Stimulated activated naive B cell treated with anti-CD40 and anti-IgM and Interleukin-4, amounts not matched to agents 10 μg/mL and 1 μg/mL and 100 μg/mL, for 72 hours (primary cell): ENCODE results near the gene ELF4.
"Not testable (repeated sequence)": the region's sequence is repeated elsewhere in the genome, so short reads cannot be mapped to it uniquely, and the experiment has no call there.

ENCODE experiments used
- ATAC-seq, 2 donors: fragments of 150-1000 bp; cut with Tn5 transposase; replicated peaks; 2 replicates each; pipeline ENCODE4 v1.10.0; 2021; ENCODE audit warnings: moderate library complexity in 1 of 2
- DNase-seq: peaks from one replicate; pipeline ENCODE4 v3.0.0; 2021
- H3K27ac Mint-ChIP-seq: one replicate; pipeline ENCODE4 v1.8.0; 2022; ENCODE audit warnings: mild to moderate bottlenecking, mixed read lengths
- H3K27me3 Mint-ChIP-seq, 2 donors: one replicate each; pipeline ENCODE4 v1.8.0; 2022; ENCODE audit warnings: mixed read lengths in 2 of 2
- H3K36me3 Mint-ChIP-seq, 2 donors: one replicate each; pipeline ENCODE4 v1.8.0; 2022; ENCODE audit warnings: mixed read lengths in 2 of 2, mild to moderate bottlenecking in 1 of 2
- H3K4me1 Mint-ChIP-seq, 2 donors: one replicate each; pipeline ENCODE4 v1.8.0; 2022; ENCODE audit warnings: mixed read lengths in 2 of 2, mild to moderate bottlenecking in 1 of 2
- H3K4me3 Mint-ChIP-seq, 2 donors: one replicate each; pipeline ENCODE4 v1.8.0; 2022; ENCODE audit warnings: mild to moderate bottlenecking in 2 of 2, mixed read lengths in 2 of 2, moderate library complexity in 1 of 2
- H3K9me3 Mint-ChIP-seq, 2 donors: one replicate each; pipeline ENCODE4 v1.8.0; 2022; ENCODE audit warnings: mixed read lengths in 2 of 2, mild to moderate bottlenecking in 1 of 2

ELF4 gene

GRCh38 chrX:130120746-130121504 is 10.6 kb upstream of the ELF4 start:
- Mint-ChIP-seq H3K9me3 (no peaks in the 10 kb centered on the region), H3K4me1 (peaks cover 15 to 27% of the 10 kb centered on the region in 2 donors), H3K27ac (peak overlapping the region; percentile 94), H3K4me3 (peak overlapping the region; percentile 74 to 84), H3K36me3 (peaks cover 2 to 14% of the 10 kb centered on the region in 2 donors), H3K27me3 (peaks cover 0 to 10% of the 10 kb centered on the region in 2 donors)
- peak; percentile 49 for DNase-seq
- peak; percentile 80 to 81 for ATAC-seq

- DNase-seq = peak; percentile 33
Observed at GRCh38 chrX:130120321-130120731, 10.0 kb upstream of the ELF4 start.

GRCh38 chrX:130119312-130119898 is 9.1 kb upstream of the ELF4 start:
- ATAC-seq (no peak), DNase-seq (no peak)
- H3K9me3 Mint-ChIP-seq = no peaks in the 10 kb centered on the region
- H3K4me1 Mint-ChIP-seq = peaks cover 19 to 38% of the 10 kb centered on the region in 2 donors
- peaks cover 2 to 9% of the 10 kb centered on the region in 2 donors for H3K36me3 Mint-ChIP-seq
- no peak overlapping the region for H3K27ac Mint-ChIP-seq
- peaks cover 0 to 10% of the 10 kb centered on the region in 2 donors for H3K27me3 Mint-ChIP-seq
- no peak overlapping the region for H3K4me3 Mint-ChIP-seq

More at GRCh38 chrX:130120321-130120731, 10.0 kb upstream of the ELF4 start:
- H3K4me1 Mint-ChIP-seq = peaks cover 15 to 29% of the 10 kb centered on the region in 2 donors
- H3K27me3 Mint-ChIP-seq = peaks cover 0 to 10% of the 10 kb centered on the region in 2 donors
- H3K36me3 Mint-ChIP-seq = peaks cover 2 to 14% of the 10 kb centered on the region in 2 donors
- ATAC-seq = peak; percentile 59 to 65
- peak overlapping the region; percentile 74 to 84 for H3K4me3 Mint-ChIP-seq
- no peaks in the 10 kb centered on the region for H3K9me3 Mint-ChIP-seq
- peak overlapping the region; percentile 94 for H3K27ac Mint-ChIP-seq

DNA sequence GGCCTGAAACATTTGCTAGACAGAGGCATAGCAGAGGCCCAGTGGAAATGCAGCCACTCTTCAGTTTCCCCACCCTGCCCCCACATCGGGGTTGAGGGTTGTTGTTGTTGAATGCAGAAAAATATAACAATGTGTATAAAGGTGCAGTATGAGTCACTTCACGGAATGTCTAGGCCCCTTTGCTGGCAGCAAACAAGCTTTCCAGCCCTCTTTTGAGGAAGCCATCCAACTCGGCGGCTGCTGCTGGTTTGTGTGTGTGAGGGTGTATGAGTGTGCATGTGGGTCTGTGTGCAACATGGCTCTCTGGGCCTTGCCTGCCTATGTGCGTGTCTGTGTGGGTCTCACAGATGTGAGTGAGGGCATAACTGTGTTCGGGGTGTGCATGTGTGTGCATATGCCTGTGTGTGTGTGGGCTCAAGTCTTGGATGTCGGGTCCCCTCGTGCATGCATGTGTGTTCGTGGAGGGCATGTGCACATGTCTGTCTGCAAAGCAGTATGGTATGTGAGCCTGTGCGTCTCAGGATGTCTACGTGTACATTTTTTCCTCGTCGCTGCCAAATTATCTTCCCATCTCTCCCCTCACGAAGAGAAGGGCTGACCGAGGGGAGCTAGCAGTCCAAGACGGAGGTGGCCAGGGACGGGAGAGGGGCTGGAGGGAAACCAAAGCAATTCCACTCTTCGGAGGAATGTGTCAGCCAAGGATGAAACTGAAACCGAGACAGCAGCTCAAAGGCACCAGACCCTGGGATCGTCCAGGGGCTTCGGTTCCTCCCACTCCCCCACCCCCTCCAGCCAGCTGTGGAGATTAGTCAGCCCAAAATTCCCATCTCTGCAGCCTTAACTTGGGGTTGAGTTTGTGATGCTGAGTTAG is 8.4 kb upstream of the ELF4 start:
- H3K4me1 Mint-ChIP-seq = peaks cover 25 to 41% of the 10 kb centered on the region in 2 donors
- no peak overlapping the region for H3K27ac Mint-ChIP-seq
- H3K27me3 Mint-ChIP-seq = peaks cover 0 to 10% of the 10 kb centered on the region in 2 donors
- no peak for ATAC-seq
- peaks cover 2 to 7% of the 10 kb centered on the region in 2 donors for H3K36me3 Mint-ChIP-seq
- DNase-seq = no peak
- H3K9me3 Mint-ChIP-seq = no peaks in the 10 kb centered on the region
- H3K4me3 Mint-ChIP-seq = no peak overlapping the region

DNA sequence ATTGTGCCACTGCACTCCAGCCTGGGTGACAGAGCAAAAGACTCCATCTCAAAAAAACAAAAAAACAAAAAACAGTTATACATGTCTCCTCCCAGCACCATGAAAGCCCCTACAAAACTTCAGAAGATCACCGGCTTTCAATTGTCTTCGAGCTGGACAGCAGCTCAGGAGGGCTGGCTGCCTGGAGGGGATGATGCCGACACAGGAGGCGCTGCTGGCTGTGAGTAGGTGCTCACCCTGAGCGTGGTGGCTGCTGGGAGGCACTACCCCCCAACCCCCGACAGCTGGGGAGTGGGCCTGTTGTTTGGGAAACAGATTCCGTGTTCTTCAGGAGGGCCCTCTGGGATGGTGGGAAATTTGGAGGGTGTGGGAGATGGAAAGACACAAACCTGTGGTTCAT is 6.9 kb upstream of the ELF4 start:
- no peak for DNase-seq
- Mint-ChIP-seq H3K4me3 (no peak overlapping the region), H3K9me3 (no peaks in the 10 kb centered on the region), H3K4me1 (peaks cover 26 to 41% of the 10 kb centered on the region in 2 donors), H3K27me3 (peaks cover 0 to 7% of the 10 kb centered on the region in 2 donors), H3K27ac (no peak overlapping the region), H3K36me3 (no peaks in the 10 kb centered on the region)
- no peak for ATAC-seq

GRCh38 chrX:130115119-130115885 is 5.0 kb upstream of the ELF4 start:
- peaks cover 26 to 39% of the 10 kb centered on the region in 2 donors for H3K4me1 Mint-ChIP-seq
- not testable (repeated sequence) for H3K27me3 Mint-ChIP-seq, H3K27ac Mint-ChIP-seq, DNase-seq, H3K9me3 Mint-ChIP-seq, ATAC-seq, H3K4me3 Mint-ChIP-seq, H3K36me3 Mint-ChIP-seq

DNA sequence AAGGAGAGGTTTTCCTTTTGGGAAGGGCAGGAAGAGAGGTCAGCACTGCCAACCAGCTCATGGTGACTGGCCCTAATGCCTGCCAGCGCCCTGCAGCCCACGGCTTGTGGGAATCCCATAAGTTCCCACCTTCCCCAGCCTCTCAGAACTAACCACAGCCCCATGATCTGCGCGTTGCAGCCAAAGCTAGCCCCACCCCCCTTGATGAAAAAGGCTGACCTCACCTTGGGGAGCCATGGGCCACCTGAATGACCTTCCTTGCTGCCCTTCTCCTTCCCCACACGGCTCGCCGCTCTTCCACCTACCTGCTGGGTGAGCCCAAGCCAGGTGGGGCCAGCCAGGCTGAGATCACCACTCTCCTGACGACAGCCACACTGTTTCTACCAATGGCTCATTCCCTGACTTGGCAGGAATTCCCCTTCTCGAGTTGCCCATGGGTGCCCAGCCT is 3.9 kb upstream of the ELF4 start:
- Mint-ChIP-seq H3K4me3 (no peak overlapping the region), H3K9me3 (no peaks in the 10 kb centered on the region), H3K4me1 (peaks cover 21 to 32% of the 10 kb centered on the region in 2 donors), H3K36me3 (peaks cover 3% of the 10 kb centered on the region in 2 donors), H3K27me3 (peaks cover 0 to 3% of the 10 kb centered on the region in 2 donors), H3K27ac (no peak overlapping the region)
- no peak for ATAC-seq
- DNase-seq = no peak

GRCh38 chrX:130111220-130112154 is 1.2 kb upstream of the ELF4 start:
- no peaks in the 10 kb centered on the region for H3K27me3 Mint-ChIP-seq
- peak; percentile 0 to 6 for ATAC-seq
- peaks cover 4 to 7% of the 10 kb centered on the region in 2 donors for H3K36me3 Mint-ChIP-seq
- H3K27ac Mint-ChIP-seq = peak overlapping the region; percentile 74
- no peaks in the 10 kb centered on the region for H3K9me3 Mint-ChIP-seq
- H3K4me1 Mint-ChIP-seq = peaks cover 17 to 42% of the 10 kb centered on the region in 2 donors
- DNase-seq = no peak
- peak overlapping the region; percentile 50 to 74 for H3K4me3 Mint-ChIP-seq

DNA sequence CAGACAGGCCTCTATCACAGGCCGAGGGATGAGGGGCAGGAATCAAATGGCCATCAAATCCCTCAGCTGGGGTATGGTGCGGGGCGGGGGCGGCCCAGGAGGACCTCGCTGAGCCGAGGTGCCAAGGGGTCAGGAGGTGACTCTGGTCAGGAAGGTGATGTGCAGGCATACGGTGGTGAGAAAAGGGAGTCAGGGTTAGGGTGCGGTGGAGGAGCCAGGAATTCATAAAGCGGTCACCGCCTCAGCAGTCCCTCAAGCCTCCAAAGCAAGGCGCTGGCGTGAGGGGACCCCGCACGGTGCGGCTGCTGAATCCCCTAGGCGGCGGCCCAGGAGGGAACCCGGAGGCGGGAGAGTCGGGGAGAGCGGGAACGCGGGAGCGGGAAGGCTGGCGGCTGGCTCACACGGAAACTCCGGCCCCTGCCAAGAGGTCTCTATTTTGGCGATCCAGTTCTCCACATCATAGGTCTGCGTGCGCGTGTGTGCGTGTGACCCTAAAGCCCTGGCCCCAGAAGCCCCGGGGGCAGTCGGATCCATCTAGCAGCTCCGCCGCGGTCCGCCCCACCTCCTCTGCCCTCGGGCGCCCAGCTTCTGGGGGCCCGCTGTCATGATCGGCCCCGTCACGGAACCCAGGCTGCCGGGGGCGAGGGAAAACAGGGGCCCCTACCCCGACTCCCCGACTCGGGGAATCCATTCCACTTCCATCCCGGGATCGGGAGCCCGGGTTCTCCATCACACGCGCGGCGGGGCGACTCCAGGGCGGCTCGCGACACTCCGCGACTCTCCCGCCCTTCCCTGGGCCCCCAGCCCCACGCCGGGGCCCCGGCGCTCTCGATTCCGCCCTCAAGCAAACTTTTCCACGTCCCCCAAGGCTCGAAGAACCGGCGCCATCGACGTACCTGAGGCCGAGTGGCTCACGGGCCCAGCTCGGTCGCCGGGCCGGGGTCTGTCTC is 593 bp downstream of the ELF4 start:
- no peaks in the 10 kb centered on the region for H3K9me3 Mint-ChIP-seq
- DNase-seq = no peak
- ATAC-seq = peak; percentile 31 to 32
- no peaks in the 10 kb centered on the region for H3K27me3 Mint-ChIP-seq
- H3K4me1 Mint-ChIP-seq = peaks cover 25 to 51% of the 10 kb centered on the region in 2 donors
- peaks cover 10 to 11% of the 10 kb centered on the region in 2 donors for H3K36me3 Mint-ChIP-seq
- peak overlapping the region; percentile 93 to 98 for H3K4me3 Mint-ChIP-seq
- peak overlapping the region; percentile 92 for H3K27ac Mint-ChIP-seq

GRCh38 chrX:130108647-130109428 is 1.5 kb downstream of the ELF4 start:
- Mint-ChIP-seq H3K4me3 (peak overlapping the region; percentile 93 to 98), H3K9me3 (no peaks in the 10 kb centered on the region), H3K4me1 (peaks cover 23 to 52% of the 10 kb centered on the region in 2 donors), H3K27me3 (peaks cover 0 to 3% of the 10 kb centered on the region in 2 donors), H3K36me3 (peaks cover 10 to 11% of the 10 kb centered on the region in 2 donors), H3K27ac (peak overlapping the region; percentile 92)
- peak; percentile 41 for DNase-seq
- peak; percentile 68 to 78 for ATAC-seq

GRCh38 chrX:130106071-130106470 is 4.2 kb downstream of the ELF4 start:
- Mint-ChIP-seq H3K4me1 (peaks cover 23 to 67% of the 10 kb centered on the region in 2 donors), H3K27ac (peak overlapping the region; percentile 44), H3K27me3 (peaks cover 0 to 3% of the 10 kb centered on the region in 2 donors), H3K36me3 (peaks cover 11 to 12% of the 10 kb centered on the region in 2 donors), H3K9me3 (no peaks in the 10 kb centered on the region), H3K4me3 (peak overlapping the region; percentile 22 to 47)
- DNase-seq = no peak
- no peak for ATAC-seq
